ENCODE results near the gene SIK2. TPM values are rescaled to one million over a fixed set of nuclear protein-coding genes. Genes with fewer than 3 reads are reported as not detected.
"Not testable (repeated sequence)": the region's sequence is repeated elsewhere in the genome, so short reads cannot be mapped to it uniquely, and the experiment has no call there.

SIK2 gene
- polyA plus RNA-seq, 5 donors = 23.2 to 33.7 (median 25.4) TPM

GRCh38 chr11:111620518-111620917 is 18.3 kb downstream of the SIK2 start:
- no peak for DNase-seq

GRCh38 chr11:111623527-111624030 is 21.3 kb downstream of the SIK2 start:
- no peak for DNase-seq

GRCh38 chr11:111624608-111625007 is 22.4 kb downstream of the SIK2 start:
- DNase-seq = no peak

- no peak for DNase-seq
Measured at GRCh38 chr11:111627591-111627990, 25.3 kb downstream of the SIK2 start.

- no peak for DNase-seq
Measured at GRCh38 chr11:111629499-111629898, 27.2 kb downstream of the SIK2 start.

- DNase-seq = no peak
Measured at GRCh38 chr11:111631024-111631665, 28.9 kb downstream of the SIK2 start.

GRCh38 chr11:111631666-111632039 is 29.4 kb downstream of the SIK2 start:
- DNase-seq = no peak

- no peak for DNase-seq
Measured at GRCh38 chr11:111632516-111633220, 30.4 kb downstream of the SIK2 start.

GRCh38 chr11:111633248-111633647 is 31.0 kb downstream of the SIK2 start:
- no peak for DNase-seq

- no peak for DNase-seq
Measured at GRCh38 chr11:111633756-111634362, 31.6 kb downstream of the SIK2 start.

- no peak for DNase-seq
Measured at GRCh38 chr11:111634981-111635705, 32.9 kb downstream of the SIK2 start.

- peak; percentile 24 to 29 for DNase-seq
Measured at GRCh38 chr11:111635706-111636045, 33.4 kb downstream of the SIK2 start.

GRCh38 chr11:111637885-111638284 is 35.6 kb downstream of the SIK2 start:
- no peak for DNase-seq

- no peak for DNase-seq
Measured at GRCh38 chr11:111639226-111639925, 37.1 kb downstream of the SIK2 start.

GRCh38 chr11:111641339-111642015 is 39.2 kb downstream of the SIK2 start:
- DNase-seq = no peak

GRCh38 chr11:111642542-111642941 is 40.3 kb downstream of the SIK2 start:
- DNase-seq = no peak

- DNase-seq = no peak
Measured at GRCh38 chr11:111644922-111645321, 42.7 kb downstream of the SIK2 start.

- no peak for DNase-seq
Measured at GRCh38 chr11:111645657-111646316, 43.5 kb downstream of the SIK2 start.

GRCh38 chr11:111651336-111651735 is 49.1 kb downstream of the SIK2 start:
- not testable (repeated sequence) for DNase-seq

- DNase-seq = no peak
Measured at GRCh38 chr11:111652184-111652583, 49.9 kb downstream of the SIK2 start.

- no peak for DNase-seq
Measured at GRCh38 chr11:111654601-111655000, 52.4 kb downstream of the SIK2 start.

Data from right lung (tissue), 5 donors.